ENCODE data around the gene OR4E1. TPM values are rescaled to one million over a fixed set of nuclear protein-coding genes. Genes with fewer than 3 reads are reported as not detected.
A peak's percentile ranks its signal among the peaks of the same experiment; 100 is the strongest.
"Not testable (repeated sequence)": the region's sequence is repeated elsewhere in the genome, so short reads cannot be mapped to it uniquely, and the experiment has no call there.

The OR4E1 gene
- total RNA-seq, 2 donors from 2014 or later, result 0.05 TPM; not detected in 1

- Histone ChIP-seq H3K27me3 (no peaks in the 10 kb centered on the region), H3K4me1 (no peaks in the 10 kb centered on the region), H3K4me3 (no peak overlapping the region), H3K9ac (ENCODE audit: low read depth in 2 of 2, low read length in 2 of 2) (no peak overlapping the region), H3K27ac (no peak overlapping the region), H3K36me3 (no peaks in the 10 kb centered on the region), H3K9me3 (no peaks in the 10 kb centered on the region)
- intact Hi-C loops (cut with DNase I), result no loop called here
- TF ChIP-seq CTCF (IDR thresholded peaks at IDR 0.05), result peak; percentile 81
- DNase-seq, result peak; percentile 51
These were observed 37.8 kb upstream of the OR4E1 start for GRCh38 chr14:21711360-21711961.

GRCh38 chr14:21704338-21704737 lies 30.7 kb upstream of the OR4E1 start:
- Histone ChIP-seq H3K27ac (no peak overlapping the region), H3K36me3 (no peaks in the 10 kb centered on the region)

GRCh38 chr14:21703357-21704326 lies 30.0 kb upstream of the OR4E1 start:
- DNase-seq, result no peak
- Histone ChIP-seq H3K36me3 (no peaks in the 10 kb centered on the region), H3K27ac (peak overlapping the region; percentile 58), H3K9ac (ENCODE audit: low read depth in 2 of 2, low read length in 2 of 2) (no peak overlapping the region), H3K27me3 (no peaks in the 10 kb centered on the region), H3K4me1 (peaks cover 7% of the 10 kb centered on the region), H3K9me3 (no peaks in the 10 kb centered on the region), H3K4me3 (no peak overlapping the region)
- no peak for TF ChIP-seq CTCF (IDR thresholded peaks at IDR 0.05)
- intact Hi-C loops (cut with DNase I), result no loop called here

More at GRCh38 chr14:21704338-21704737, 30.7 kb upstream of the OR4E1 start:
- Histone ChIP-seq H3K9ac (ENCODE audit: low read depth in 2 of 2, low read length in 2 of 2) (no peak overlapping the region), H3K27me3 (no peaks in the 10 kb centered on the region), H3K4me3 (no peak overlapping the region), H3K4me1 (peaks cover 5% of the 10 kb centered on the region), H3K9me3 (no peaks in the 10 kb centered on the region)
- intact Hi-C loops (cut with DNase I), result no loop called here
- no peak for TF ChIP-seq CTCF (IDR thresholded peaks at IDR 0.05)
- peak; percentile 24 for DNase-seq

- no peaks in the 10 kb centered on the region for H3K36me3 ChIP-seq
- peaks cover 7% of the 10 kb centered on the region for H3K4me1 ChIP-seq
- H3K27ac ChIP-seq, result no peak overlapping the region
- no peak for TF ChIP-seq CTCF (IDR thresholded peaks at IDR 0.05)
- no peaks in the 10 kb centered on the region for H3K9me3 ChIP-seq
- no peak for DNase-seq
- H3K4me3 ChIP-seq, result no peak overlapping the region
- no peak overlapping the region for H3K9ac ChIP-seq (ENCODE audit: low read depth in 2 of 2, low read length in 2 of 2)
- intact Hi-C loops (cut with DNase I), result no loop called here
- no peaks in the 10 kb centered on the region for H3K27me3 ChIP-seq
These were observed 28.7 kb upstream of the OR4E1 start for GRCh38 chr14:21702316-21702715.

GRCh38 chr14:21699551-21699950 lies 25.9 kb upstream of the OR4E1 start:
- no peaks in the 10 kb centered on the region for H3K36me3 ChIP-seq
- H3K27ac ChIP-seq, result peak overlapping the region; percentile 23
- peak; percentile 22 for DNase-seq
- no peaks in the 10 kb centered on the region for H3K27me3 ChIP-seq
- no peak overlapping the region for H3K9ac ChIP-seq (ENCODE audit: low read depth in 2 of 2, low read length in 2 of 2)
- intact Hi-C loops (cut with DNase I), result no loop called here
- no peaks in the 10 kb centered on the region for H3K9me3 ChIP-seq
- peaks cover 7% of the 10 kb centered on the region for H3K4me1 ChIP-seq
- TF ChIP-seq CTCF (IDR thresholded peaks at IDR 0.05), result no peak
- H3K4me3 ChIP-seq, result no peak overlapping the region

GRCh38 chr14:21698538-21698937 lies 24.9 kb upstream of the OR4E1 start:
- H3K36me3 ChIP-seq; H3K4me3 ChIP-seq; H3K9me3 ChIP-seq; H3K4me1 ChIP-seq; H3K9ac ChIP-seq (ENCODE audit: low read depth in 2 of 2, low read length in 2 of 2); H3K27me3 ChIP-seq; intact Hi-C loops (cut with DNase I); DNase-seq: not testable (repeated sequence)
- peak overlapping the region; percentile 23 for H3K27ac ChIP-seq

- H3K4me3 ChIP-seq; intact Hi-C loops (cut with DNase I): not testable (repeated sequence)
- peak; percentile 20 for DNase-seq
These were observed 24.0 kb upstream of the OR4E1 start for GRCh38 chr14:21697662-21698061.

More at GRCh38 chr14:21697662-21698061, 24.0 kb upstream of the OR4E1 start:
- H3K27me3 ChIP-seq; H3K27ac ChIP-seq; H3K9me3 ChIP-seq; H3K9ac ChIP-seq (ENCODE audit: low read depth in 2 of 2, low read length in 2 of 2); H3K36me3 ChIP-seq; H3K4me1 ChIP-seq: not testable (repeated sequence)
